ENCODE results near the gene ABLIM2.

Gene ABLIM2

DNA sequence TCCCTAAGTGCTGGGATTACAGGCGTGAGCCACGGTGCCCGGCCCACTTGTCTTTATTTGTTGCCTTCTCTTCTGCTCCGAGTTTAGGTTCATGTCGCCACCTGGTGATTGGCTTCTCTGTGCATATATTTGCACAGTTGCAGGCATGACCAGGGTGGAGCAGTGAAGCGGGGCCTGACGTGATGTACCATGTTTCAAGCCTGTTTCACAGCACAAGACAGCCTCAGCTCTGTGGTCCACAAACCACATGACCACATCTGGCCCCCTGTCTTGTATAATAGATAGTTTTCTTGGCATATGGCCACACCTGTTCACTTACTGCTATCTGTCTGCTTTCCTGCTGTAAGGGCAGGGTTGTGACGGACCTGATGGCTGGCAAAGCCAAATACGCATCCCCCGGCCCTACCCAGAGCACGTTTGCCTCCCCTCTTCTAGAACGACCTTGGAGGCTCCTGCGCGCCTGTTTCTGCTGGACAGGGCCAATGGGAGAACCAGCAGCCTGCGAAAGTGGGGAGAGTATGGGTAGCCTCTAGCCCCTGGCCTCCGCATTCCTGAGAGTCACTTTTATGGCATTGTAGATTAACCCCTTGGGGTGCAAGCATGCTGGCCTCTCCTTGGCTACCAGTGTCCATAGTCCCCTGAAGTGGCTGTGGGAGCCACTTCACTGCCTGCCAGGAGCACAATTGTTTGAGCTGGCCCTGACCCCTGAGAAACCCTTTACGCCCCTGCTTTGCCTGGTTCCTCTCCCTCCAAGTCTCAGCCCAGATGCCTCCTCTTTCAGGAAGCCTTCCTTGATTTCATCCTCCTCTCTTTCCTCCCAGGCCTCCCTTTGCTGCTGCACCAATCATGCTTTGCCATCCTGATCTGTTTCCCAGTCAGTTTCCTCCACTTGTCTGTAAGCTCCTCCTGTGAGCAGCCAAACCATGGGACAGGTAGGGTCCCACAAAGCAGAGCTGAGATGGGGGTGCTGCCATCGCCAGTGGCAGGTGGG is 34.4 kb upstream of the ABLIM2 start:
- no peak for DNase-seq (ENCODE audit: low read depth)

DNA sequence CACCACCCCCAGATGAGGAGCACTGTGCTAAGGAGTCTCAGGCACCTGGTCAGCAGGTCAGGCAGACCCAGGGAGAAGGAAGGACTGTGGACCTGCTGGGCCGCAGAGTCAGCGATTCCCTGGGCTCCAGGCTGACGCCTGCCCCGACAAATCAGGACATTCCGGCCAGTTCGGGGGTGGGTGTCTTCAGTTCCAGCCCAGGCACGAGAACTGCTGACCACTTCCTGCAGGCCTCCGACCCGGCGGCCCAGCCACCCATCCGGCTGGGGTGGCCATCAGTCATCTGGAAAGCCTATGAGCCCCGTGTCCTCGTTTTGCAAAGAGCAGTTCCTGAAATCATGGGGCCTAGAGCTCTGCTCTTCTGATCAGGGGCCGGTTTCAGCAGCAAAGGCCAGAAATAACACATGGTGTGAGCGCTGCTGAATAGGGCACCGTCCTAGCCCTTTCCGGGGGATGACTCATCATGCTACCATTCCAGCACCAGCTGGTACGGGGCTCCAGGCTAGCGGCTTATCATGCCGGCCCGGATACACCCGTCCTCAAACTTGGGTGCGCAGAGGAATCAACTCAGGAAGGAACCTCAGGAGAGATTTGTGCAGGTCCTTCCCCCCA is 32.6 kb upstream of the ABLIM2 start:
- no peak for DNase-seq (ENCODE audit: low read depth)

DNA sequence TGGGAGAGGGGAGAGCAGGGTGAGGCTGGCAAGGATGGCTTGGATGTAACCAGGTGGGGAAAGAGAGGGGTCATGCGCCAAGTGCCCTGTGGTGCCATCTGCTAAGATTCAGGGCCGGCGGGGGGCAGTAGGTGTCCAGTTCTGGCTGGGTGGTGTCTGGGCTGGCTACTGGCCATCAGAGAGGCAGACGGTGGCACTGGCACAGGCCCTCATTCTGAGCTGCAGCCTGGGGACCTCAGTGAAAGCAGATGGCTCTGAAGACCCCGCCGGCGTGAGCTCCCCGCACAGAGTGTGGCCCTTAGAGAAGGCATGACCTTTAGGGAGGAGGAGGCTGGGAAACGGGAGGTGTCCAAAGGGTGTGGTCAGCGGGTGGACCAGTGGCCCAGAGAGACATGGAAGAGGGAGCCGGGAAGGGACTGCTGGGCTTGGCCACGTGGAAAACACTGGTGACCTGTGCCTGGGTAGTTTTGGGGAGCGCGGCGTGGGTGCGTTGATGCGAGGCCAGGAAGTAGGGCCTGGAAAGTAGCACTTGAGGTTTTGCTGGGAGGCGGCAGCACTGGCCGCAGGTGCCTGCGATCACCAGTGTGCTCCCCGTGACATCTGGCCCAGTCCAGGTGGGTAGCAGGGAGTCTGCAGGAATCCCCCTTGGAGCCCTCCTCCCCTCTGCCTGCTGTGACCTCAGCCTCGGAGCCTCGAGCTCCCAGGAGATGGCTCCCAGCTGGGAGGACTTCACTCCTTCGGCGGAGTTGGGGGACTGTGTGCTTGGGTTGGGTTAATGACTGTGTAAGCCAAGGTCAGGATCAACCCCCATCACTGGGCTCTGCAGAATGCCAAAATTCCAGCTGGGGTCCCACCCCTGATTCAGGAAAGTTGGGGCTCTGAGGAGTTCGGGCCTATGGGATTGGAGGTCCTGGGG is 31.2 kb upstream of the ABLIM2 start:
- DNase-seq (ENCODE audit: low read depth), result no peak

DNA sequence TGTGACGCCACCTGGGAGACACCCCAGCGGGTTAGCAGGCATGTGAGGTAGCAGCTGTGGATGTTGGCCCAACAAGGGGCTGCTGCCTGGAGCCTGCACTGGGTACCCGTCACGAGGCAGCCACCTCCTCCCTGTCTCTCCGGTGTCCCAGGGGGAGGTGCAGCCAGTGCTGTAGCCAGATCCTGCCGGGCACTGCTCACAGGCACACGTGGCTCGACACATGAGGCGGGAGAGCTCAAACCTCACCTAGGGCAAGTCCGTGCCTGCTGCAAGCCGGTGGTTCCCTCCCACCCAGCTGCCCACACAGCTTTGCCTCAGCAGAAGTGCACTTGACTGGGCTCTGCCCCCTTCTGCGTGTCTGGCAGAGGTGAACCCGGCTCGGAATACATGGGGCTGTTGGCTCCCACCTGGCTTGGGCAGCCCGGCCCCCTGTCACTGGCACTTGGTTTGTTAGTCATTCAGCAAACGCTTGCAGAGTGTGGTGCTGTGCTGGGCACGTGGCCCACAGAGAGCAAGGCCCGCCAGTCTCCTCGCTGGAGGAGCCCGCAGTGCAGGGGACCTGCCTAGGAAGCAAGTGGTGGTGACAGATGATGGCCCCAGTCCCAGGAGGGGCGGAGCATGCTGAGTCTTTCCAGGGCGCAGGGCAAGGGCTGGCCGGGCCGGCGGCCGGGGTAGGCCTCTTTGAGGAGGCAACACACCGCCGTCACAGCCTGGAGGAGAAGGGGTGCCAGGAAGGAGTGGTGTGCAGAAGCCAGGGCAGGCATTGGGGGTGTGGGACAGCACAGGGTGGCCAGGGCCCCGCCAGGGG is 30.3 kb upstream of the ABLIM2 start:
- no peak for DNase-seq (ENCODE audit: low read depth)

DNA sequence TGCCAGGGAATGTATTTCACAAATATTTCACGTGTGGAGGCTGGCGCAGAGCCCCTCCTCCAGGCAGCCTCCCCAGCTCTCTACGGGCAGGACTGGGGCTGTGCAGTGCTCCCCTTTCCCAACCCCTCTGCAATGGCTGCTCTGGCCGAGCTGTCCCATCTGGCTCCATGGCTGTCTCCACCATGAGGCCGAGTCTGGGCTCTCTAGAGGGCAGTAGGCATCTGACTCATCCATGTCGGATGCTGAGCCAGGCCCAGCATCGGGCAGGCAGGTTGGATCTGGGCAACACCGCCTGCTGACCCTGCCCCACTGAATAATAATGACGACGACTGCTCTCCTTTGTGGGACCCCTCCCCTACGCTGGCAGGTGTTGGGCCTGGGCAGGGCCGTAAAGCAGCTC is 29.5 kb upstream of the ABLIM2 start:
- no peak for DNase-seq (ENCODE audit: low read depth)

DNA sequence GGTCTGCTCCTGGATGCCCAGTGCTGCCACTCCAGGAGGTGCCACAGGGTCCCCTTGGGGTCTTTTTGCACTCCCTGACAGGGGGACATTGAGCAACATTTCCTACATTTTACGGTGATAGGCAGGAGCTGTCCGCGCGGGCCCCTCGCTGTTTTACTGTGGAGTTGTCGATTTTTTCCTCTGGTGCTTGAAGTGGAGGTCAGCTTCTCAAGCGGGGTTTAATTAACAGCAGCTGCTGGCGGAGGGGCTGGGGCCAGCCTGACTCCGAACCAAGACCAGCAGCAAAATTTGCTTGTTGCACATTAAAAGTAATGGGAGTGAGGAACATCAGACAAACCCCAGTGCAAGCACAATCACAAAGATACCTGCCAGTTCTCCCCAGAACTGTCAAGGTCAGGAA is 27.3 kb upstream of the ABLIM2 start:
- no peak for DNase-seq (ENCODE audit: low read depth)

DNA sequence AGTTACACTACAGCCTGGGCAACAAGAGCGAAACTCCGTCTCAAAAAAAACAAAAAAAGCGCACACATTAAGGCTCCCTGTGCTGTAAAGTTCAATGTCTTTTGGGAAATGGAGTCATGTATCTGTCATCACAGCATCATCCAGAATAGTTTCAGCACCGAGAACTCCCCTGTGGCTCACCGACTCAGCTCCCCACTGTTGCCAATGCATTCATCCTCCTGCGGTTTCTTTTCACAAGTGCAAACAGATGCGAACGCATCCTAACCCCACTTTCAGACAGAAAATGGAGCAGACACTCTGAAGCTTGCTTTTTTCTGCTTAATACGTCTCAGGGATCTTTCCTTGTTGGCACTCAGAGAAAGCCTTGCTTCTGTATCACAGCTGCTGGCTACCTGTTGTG is 26.7 kb upstream of the ABLIM2 start:
- no peak for DNase-seq (ENCODE audit: low read depth)

DNA sequence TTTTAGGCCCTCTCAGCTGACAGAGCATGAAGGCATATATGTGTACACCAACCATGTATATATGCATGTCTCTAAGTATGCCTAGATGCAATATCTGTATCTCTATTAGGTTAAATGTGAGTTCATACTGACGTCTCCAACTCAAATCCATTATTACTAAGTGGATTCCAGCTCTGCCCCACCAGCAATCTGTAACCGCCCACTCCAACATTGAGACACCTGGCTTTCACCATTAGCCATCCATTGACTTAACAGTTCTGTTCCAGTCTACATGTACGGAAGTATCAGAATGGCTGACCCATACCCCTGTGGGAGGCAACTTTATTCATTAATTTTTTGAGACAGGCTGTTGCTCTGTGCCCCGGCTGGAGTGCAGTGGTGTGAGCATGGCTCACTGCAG is 25.4 kb upstream of the ABLIM2 start:
- no peak for DNase-seq (ENCODE audit: low read depth)

DNA sequence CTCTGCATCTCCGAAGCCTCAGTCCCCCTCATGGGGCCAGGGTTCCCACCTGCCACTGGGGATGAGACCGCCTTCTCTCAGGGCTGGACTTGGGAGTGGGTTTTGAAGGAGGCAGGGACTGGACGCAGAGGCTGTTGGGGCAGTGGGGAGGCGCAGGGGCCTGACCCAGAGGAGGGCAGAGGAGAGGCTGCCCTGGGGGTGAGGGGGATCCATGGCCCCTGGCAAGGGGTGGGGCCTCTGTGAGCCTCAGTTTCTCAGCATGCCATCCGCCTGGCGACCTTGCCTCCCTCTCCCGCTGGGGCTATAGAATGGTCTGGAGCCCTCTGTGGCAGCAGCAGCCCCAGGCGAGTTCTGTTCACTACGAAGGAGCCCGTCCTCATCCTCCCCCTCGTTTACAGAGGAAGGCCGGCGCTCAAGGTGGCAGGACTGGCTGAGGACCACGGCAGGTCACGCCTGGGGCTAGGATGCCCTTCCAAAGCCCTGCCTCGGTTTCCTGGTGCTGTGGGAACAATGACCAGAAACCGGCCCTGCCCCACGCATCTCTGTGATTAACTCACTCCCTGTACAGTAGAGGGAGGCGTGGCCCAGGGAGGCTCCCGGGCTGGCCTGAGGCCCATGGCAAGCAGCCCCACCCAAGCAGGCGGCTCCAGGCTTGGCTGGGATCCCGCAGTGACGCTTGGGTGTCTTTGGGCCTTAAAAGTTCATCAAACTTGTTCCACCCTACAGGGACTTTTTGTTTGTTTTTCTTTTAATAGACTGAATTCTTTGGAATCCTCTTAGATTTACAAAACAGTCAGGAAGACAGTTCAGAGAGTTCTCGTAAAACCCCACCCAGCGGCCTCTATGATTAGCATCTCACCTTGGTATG is 24.5 kb upstream of the ABLIM2 start:
- no peak for DNase-seq (ENCODE audit: low read depth)

DNA sequence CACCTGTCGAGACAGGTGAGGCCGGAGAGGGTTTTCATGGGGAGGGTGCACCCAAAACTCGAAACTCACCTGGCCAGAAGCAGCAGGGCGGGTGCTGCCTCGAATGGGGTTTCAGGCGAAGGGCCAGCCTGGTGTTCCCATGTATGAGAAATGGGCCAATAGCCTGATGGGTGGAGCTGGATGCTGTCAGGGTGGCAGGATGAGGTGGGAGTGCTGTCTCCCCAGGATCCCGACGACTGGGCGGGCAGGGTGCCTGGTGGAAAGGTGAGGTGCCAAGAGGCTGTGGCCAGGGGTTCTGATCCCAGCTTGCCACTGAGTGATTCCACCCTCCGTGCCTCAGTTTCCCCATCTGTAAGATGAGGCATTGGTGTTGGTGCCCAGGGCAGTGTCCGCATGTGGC is 23.7 kb upstream of the ABLIM2 start:
- no peak for DNase-seq (ENCODE audit: low read depth)

DNA sequence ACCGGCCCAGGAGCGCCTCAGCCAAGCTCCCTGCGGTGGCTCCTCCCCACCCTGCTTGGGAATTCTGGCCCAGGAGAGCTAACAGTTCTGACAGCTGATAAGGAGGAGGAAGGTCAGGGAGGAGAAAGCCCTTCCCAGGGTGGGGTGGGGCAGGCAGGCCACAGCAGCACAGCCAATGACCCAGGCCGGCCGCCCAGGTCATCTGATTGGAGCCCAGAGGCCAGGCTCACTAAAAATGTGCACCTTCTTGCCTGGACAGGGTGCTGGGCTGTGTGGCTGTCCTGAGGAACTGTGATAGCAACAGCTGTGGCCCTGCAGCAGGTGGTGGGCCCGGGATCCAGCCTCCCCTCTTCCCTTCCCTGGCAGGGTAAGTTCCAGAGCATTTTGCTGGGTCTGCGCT is 23.2 kb upstream of the ABLIM2 start:
- no peak for DNase-seq (ENCODE audit: low read depth)

DNA sequence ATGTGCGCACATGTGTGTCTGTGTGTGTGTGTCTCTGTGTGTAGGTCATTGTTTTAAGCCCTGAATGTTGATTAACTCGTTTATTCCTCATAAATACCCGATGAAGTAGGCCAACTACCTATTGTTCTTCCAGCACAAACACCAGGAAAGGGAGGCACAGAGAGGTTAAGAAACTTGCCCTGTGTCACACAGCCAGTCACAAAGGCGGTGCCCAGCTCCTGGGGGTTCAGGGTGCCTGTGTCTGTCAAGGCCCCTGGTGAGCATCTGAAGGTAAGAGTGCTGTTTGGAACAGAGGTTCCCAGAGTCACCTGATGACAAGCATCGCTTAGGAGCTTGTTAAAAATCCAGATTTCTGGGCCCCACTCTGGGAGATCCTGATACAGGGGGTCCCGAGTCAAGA is 22.5 kb upstream of the ABLIM2 start:
- no peak for DNase-seq (ENCODE audit: low read depth)

DNA sequence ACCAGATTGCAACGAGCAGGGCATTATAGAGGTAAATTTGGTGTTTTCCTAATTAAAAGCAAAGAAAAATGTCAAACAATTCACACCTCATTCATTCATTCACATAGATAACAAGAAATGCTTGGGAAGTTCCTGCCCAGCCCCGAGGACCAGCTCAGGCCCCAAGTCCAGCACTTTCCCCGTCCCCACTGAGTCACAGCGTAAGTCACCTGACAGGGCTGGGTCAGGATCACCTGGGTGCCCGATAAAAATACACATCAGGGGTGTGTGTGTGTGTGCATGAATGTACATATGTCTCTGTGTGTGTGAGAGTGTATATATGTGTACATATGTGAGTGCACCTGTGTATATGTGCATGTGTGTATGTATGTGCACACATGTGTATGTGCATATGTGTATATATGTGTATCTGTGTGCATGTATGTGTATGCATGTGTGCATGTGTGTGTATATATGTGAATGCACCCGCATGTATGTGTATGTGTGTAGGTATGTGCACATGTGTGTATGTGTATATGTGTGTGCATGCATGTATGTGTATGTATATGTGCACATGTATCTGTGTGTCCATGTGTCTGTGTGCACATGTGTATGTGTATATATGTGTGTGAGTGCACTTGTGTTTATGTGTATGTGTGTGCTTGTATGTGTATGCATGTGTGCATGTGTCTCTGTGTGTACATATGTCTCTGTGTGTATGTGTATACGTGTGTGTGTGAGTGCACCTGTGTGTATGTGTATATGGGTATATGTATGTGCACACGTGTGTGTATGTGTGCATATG is 21.9 kb upstream of the ABLIM2 start:
- no peak for DNase-seq (ENCODE audit: low read depth)

DNA sequence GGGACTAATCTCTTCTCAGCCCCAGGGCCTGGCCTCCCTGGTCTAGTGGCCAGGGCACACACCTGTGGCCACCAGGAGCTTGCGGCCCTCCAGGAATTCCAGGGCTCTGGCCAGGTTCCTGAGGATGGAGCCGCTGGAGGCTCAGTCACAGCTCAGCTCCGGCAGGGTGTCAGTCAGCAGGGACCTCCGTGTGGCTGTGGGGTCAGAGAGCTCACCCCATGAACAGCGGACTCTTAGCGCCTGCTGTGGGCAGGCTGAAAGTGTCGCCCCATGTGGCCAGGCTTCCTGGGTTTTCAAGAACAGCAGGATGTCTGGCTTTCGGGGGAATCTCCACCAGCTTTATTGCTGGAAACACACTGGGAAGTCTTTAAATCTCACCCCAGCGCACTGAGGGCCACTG is 21.2 kb upstream of the ABLIM2 start:
- DNase-seq (ENCODE audit: low read depth), result no peak

DNA sequence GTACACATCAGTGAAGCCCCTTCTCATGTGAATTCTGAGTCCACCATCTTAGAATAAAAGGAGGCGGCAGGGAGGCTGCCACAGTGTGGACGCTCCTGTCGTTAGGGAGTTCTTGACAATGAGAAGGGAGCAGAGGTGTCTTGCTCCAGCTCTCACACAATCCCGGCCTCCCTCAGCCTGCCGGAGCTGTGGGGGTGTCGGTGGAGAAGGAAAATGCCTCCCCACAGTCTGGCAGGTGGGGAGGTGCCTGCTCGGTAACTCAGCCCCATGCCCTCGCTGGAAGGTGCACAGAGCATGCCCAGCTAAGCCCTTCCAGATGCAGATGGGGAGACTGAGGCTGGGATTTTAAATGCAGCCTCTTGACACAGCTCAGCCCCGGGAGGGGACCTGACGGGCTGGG is 20.5 kb upstream of the ABLIM2 start:
- DNase-seq (ENCODE audit: low read depth), result no peak

DNA sequence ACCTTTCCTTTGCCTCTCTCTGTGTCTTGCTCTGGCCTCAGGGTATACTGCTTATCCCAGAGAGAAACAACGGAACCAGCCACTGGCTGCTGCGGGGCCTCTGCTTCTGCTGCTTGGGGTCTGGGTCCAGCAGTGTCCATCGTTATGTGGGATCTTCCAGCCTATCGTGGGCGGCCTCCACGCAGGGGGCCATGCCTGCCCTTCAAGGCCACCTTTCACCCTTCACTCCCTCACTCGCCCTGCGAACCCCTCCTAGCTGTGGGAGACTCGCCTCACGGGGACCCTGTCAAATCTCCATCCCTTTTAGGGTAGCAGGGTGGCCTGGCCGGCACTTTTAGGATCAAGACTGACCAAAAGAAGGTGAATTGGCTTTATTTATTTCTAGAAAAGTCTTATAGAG is 19.3 kb upstream of the ABLIM2 start:
- no peak for DNase-seq (ENCODE audit: low read depth)

DNA sequence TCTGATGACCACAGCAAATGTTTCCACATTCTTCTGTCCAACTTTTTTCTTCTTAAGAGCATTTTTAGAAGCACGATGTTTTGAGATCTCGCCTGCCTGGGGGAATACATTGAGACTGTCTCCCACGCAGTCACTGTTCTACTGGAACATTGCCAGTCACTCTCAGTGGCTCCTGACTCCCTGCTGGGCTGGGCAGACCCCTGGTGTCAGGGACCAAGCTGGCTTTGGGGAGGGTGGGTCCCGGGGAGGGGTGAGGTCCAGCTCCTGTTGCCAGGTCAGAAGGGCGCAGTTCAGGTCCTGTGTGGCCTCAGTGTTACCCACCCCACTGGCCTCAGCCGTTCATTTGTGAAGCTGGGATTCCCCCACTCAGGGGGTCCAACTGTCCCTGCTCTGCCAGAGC is 18.9 kb upstream of the ABLIM2 start:
- no peak for DNase-seq (ENCODE audit: low read depth)

DNA sequence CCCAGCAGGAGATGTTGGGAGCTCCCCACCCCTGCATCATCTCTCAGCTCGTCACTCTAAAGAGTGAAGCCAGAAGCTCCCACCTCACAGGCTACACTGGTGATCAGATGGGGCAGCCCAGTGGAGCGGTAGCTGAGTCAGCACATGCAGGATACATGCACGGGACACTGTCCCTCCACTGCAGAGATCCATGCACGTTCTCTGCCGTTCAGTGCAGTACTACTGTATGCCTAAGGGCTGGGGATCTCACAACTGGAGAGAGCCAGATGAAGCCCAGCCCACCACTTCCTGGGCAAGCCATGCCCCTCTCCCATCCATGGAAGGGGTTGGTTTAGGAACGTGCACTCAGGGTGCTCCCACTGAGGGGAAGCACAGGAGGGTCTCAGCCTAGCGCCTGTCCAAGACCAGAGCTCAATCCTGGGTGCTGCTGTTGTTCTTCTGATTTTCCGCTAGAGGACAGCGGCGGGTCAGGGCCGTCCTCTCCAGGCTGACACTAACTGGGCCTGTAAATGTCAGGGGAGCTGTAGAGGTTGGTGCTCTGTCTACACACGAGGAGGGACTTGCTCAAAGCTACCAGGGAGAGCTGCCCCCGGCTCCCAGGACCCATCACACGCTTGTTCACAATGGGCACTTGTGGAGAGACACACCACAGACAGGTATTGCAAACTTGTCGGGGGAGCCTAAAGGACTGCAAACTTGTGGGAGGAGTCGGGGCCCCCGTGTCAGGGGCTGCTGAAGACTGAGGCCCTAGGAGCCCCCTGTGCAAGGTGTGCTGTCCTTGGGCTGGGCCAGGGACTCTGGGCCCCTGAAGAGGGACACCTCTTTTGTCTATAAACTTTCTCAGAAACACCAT is 18.2 kb upstream of the ABLIM2 start:
- DNase-seq (ENCODE audit: low read depth), result no peak

DNA sequence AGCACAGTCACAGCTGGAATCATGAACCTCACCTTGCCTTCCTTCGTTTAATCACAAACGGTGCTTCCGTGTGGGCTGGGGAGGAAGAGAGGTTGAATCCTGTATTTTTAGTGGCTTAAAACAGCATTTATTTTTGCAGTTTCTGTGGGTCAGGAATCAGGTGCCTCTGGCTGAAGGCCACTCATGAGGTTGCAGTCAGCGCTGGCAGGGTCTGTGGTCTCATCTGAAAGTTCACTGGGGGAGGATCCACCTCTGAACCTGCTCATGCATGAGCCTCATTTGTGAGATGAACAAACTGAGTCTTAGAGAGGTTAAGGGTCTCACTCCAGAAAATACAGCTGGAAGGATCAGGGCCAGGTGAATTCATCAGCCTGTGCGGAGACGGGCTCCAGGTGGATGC is 17.1 kb upstream of the ABLIM2 start:
- no peak for DNase-seq (ENCODE audit: low read depth)
